ENCODE data around the gene ZNF438. TPM values are rescaled to one million over a fixed set of nuclear protein-coding genes. Genes with fewer than 3 reads are reported as not detected.

The ZNF438 gene
- total and polyA plus RNA-seq, 8 donors = 9.6 to 20.1 (median 10.7) TPM

DNA sequence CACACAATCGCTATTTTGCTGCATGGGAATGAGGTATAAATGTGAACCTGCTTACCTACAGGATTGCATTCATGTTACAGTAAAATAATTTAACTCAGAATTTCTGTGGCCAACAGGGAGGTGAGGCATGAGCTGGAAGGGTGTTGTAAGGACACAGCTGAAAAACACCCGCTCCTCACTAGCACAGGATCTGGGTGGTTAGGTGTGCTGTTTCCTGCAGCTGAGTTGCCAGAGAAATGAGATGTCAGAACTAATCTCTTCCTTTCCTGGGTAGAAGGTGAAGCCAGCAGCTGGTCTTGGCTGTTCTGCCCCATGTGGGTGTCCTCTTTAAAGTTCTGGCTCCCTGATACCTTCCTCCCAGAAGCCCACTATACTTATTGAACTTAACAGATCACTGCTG, 39.0 kb upstream of the ZNF438 start:
- DNase-seq = no peak
- no peaks in the 10 kb centered on the region for H3K36me3 ChIP-seq
- TF ChIP-seq, protein P1, sequence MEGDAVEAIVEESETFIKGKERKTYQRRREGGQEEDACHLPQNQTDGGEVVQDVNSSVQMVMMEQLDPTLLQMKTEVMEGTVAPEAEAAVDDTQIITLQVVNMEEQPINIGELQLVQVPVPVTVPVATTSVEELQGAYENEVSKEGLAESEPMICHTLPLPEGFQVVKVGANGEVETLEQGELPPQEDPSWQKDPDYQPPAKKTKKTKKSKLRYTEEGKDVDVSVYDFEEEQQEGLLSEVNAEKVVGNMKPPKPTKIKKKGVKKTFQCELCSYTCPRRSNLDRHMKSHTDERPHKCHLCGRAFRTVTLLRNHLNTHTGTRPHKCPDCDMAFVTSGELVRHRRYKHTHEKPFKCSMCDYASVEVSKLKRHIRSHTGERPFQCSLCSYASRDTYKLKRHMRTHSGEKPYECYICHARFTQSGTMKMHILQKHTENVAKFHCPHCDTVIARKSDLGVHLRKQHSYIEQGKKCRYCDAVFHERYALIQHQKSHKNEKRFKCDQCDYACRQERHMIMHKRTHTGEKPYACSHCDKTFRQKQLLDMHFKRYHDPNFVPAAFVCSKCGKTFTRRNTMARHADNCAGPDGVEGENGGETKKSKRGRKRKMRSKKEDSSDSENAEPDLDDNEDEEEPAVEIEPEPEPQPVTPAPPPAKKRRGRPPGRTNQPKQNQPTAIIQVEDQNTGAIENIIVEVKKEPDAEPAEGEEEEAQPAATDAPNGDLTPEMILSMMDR (IDR thresholded peaks at IDR 0.05) = no peak
- intact Hi-C loops (cut with DNase I) = no loop called here
- no peaks in the 10 kb centered on the region for H3K27me3 ChIP-seq
- no peak overlapping the region for H3K4me3 ChIP-seq
- ATAC-seq = no peak
- no peaks in the 10 kb centered on the region for H3K9me3 ChIP-seq
- H3K4me1 ChIP-seq = peaks cover 2 to 4% of the 10 kb centered on the region in 2 donors
- H3K27ac ChIP-seq = no peak overlapping the region

DNA sequence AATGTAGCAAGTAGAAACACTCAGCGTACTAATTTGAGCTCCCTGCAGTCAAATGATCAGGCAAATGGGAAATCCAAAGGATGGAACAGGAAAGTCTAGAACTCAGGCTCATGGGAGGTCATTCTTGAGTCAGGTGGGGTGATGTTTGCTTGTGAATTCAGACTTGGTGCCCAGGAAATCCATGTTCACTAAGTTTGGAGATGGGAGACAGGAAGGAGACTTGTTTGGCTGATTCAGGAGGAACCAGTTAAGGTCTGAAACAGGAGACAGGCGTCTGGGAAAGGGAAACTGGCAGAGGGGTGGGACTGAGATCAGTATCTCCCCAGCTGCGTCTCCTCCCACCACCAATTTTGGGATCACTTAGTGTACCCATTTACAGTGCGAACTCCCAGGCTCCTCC, 38.4 kb upstream of the ZNF438 start:
- DNase-seq = no peak
- H3K4me3 ChIP-seq = no peak overlapping the region
- no peaks in the 10 kb centered on the region for H3K9me3 ChIP-seq
- intact Hi-C loops (cut with DNase I) = no loop called here
- H3K4me1 ChIP-seq = no peaks in the 10 kb centered on the region
- no peaks in the 10 kb centered on the region for H3K36me3 ChIP-seq
- no peak overlapping the region for H3K27ac ChIP-seq
- no peak for ATAC-seq
- TF ChIP-seq, protein P1 (IDR thresholded peaks at IDR 0.05) = no peak
- no peaks in the 10 kb centered on the region for H3K27me3 ChIP-seq

DNA sequence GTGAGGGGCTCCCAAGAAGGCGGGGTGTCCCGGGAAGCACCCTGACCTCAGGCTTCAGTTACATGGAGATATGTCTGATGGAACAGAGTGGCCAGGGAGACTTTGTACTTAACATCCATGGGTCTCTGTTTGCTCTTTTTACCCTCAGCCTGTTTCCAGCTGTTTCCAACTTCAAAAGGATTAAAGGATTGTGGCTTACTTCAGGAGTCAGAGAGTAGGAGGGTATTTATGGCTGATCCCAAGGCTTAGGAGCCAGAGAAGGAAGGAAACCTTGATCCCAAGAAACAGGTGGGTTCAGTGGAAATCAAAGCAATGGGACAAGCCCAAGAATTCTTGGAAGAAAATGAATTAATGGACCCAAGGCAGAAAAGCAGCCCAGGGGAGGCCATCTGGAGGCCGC, 37.7 kb upstream of the ZNF438 start:
- ATAC-seq (no peak), DNase-seq (no peak)
- Histone ChIP-seq H3K27me3 (no peaks in the 10 kb centered on the region), H3K9me3 (no peaks in the 10 kb centered on the region), H3K4me1 (no peaks in the 10 kb centered on the region), H3K27ac (no peak overlapping the region), H3K36me3 (no peaks in the 10 kb centered on the region), H3K4me3 (no peak overlapping the region)
- intact Hi-C loops (cut with DNase I) = no loop called here
- TF ChIP-seq, protein P1 (IDR thresholded peaks at IDR 0.05) = no peak

DNA sequence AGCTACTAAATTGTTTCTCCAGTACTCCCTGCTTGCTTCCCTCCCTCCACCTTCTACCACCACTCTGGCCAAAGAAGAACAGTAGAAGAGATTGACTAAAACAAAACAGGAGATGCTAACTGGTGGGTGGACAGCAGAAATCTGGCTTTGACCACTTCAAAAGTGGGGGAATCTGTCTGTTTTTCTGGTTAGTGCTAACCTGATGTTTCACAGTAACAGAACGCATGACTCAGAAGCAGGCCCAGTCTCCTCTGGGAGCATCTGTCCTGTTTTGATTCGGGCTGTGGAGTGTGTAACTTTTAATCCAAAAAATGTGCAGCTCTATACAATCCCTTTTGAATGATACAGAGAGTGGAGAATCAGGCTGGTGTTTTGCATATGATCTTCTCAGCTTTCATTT, 32.7 kb upstream of the ZNF438 start:
- ATAC-seq (peak; percentile 57), DNase-seq (no peak)
- intact Hi-C loops (cut with DNase I) = no loop called here
- Histone ChIP-seq H3K36me3 (no peaks in the 10 kb centered on the region), H3K9me3 (no peaks in the 10 kb centered on the region), H3K27ac (no peak overlapping the region), H3K4me3 (no peak overlapping the region), H3K4me1 (peaks cover 2 to 6% of the 10 kb centered on the region in 2 donors), H3K27me3 (no peaks in the 10 kb centered on the region)
- TF ChIP-seq, protein P1 (IDR thresholded peaks at IDR 0.05) = no peak

DNA sequence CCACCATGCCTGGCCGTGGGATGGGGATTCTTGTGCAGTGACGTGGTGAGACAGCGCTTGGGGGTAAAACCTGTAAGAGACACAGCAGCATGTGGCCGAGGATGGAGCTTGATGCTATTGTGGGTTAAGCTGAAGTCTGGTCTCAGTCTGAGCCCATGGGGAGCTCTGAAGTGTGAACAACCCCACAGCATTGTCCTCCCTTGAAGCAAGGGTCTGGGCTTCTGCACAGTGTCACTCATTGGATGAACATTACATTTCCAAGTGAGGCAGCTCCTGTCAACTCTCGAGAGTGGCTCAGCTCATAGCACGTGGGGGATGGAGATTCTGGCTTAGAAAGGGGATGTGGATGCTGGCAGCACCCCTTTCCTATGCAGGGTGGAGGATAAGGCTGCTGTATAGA, 32.2 kb upstream of the ZNF438 start:
- Histone ChIP-seq H3K9me3 (no peaks in the 10 kb centered on the region), H3K4me3 (no peak overlapping the region), H3K27ac (no peak overlapping the region), H3K36me3 (no peaks in the 10 kb centered on the region), H3K4me1 (peaks cover 6 to 8% of the 10 kb centered on the region in 2 donors), H3K27me3 (no peaks in the 10 kb centered on the region)
- TF ChIP-seq, protein P1 (IDR thresholded peaks at IDR 0.05) = no peak
- DNase-seq (no peak), ATAC-seq (no peak)
- intact Hi-C loops (cut with DNase I) = no loop called here

Measured in left lung (tissue), 10 donors.